ENCODE results near the gene ITLN2.
"Not testable (repeated sequence)": the region's sequence is repeated elsewhere in the genome, so short reads cannot be mapped to it uniquely, and the experiment has no call there.

- TF ChIP-seq POLR2A (IDR thresholded peaks at IDR 0.05; ENCODE audit: low read length); CTCF (IDR thresholded peaks at IDR 0.05); BHLHE40 (IDR thresholded peaks at IDR 0.05; ENCODE audit: low read depth, low read length); EP300 (IDR thresholded peaks at IDR 0.05); RCOR1 (IDR thresholded peaks at IDR 0.05; ENCODE audit: low read depth, low read length); CBX8 (IDR thresholded peaks at IDR 0.05); MAX (IDR thresholded peaks at IDR 0.05): not testable (repeated sequence)
Measured at GRCh38 chr1:160900683-160901082, 53.9 kb downstream of the ITLN2 start.
